ENCODE data around the gene RAP1GAP. TPM values are rescaled to one million over a fixed set of nuclear protein-coding genes. Genes with fewer than 3 reads are reported as not detected.

The RAP1GAP gene
- total RNA-seq, 1 experiment from 2014 or later, result 8.4 TPM

- no peak for DNase-seq
- Histone ChIP-seq H3K27ac (no peak overlapping the region), H3K27me3 (no peaks in the 10 kb centered on the region), H3K9me3 (replicated peaks) (no peaks in the 10 kb centered on the region), H3K4me3 (no peak overlapping the region), H3K36me3 (no peaks in the 10 kb centered on the region), H3K4me1 (peaks cover 37% of the 10 kb centered on the region)
Observed at GRCh38 chr1:21622466-21623315, 46.5 kb downstream of the RAP1GAP start.

DNA sequence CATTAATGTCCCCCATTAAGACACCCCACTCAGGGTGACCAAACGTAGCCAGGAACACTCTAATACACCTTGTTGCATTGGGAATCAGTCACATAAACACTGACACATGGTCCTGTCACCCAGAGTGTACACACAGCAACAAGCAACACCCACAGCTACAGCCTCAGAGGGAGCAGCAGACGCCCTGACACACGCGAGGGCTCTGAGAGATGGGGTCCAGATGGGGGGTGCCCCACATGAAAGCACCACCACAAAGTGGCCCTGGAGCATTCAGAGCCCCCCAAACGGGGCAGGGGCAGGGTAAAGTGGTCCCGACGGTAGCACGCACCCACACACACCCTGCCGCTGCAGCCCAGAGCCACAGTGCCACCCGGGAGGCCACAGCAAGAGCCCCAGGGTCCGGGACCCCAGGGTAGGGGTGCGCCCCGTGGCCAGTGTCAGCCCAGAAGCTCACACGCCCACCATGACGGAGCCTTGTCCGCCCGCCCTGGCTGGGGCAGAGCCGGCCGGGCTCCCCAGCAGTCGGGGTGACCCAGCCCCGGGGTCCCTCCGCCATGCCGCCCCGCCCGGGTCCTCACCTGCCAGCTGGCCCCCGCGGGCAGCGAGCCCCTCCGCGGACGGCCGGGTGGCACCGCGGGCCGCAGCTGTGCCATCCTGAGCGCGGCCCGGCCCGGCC, 47.3 kb downstream of the RAP1GAP start:
- H3K27ac ChIP-seq, result no peak overlapping the region
- no peaks in the 10 kb centered on the region for H3K27me3 ChIP-seq
- peaks cover 34% of the 10 kb centered on the region for H3K4me1 ChIP-seq
- no peak overlapping the region for H3K4me3 ChIP-seq
- no peak for DNase-seq
- no peaks in the 10 kb centered on the region for H3K9me3 ChIP-seq (replicated peaks)
- H3K36me3 ChIP-seq, result no peaks in the 10 kb centered on the region

DNA sequence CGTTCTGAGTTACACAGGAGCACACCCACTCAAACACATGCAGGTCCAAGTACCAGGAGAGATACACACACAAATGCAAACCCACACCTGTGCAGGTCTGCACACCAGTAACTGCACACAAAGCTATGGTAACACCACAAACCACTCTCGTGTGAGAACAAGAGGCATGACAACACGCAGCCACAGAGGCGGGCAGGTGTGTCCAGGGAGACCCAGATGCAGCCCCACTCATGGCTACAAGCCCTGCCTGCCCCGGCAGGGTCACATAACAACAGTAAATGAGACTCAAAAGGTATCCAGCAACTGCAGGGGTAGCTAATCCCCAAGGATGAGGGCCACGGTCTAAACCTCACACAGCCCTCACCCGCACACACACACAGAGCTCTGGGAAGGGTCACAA, 48.1 kb downstream of the RAP1GAP start:
- no peak for DNase-seq
- peaks cover 27% of the 10 kb centered on the region for H3K4me1 ChIP-seq
- H3K27ac ChIP-seq, result no peak overlapping the region
- H3K9me3 ChIP-seq (replicated peaks), result no peaks in the 10 kb centered on the region
- no peaks in the 10 kb centered on the region for H3K36me3 ChIP-seq
- no peaks in the 10 kb centered on the region for H3K27me3 ChIP-seq
- no peak overlapping the region for H3K4me3 ChIP-seq

DNA sequence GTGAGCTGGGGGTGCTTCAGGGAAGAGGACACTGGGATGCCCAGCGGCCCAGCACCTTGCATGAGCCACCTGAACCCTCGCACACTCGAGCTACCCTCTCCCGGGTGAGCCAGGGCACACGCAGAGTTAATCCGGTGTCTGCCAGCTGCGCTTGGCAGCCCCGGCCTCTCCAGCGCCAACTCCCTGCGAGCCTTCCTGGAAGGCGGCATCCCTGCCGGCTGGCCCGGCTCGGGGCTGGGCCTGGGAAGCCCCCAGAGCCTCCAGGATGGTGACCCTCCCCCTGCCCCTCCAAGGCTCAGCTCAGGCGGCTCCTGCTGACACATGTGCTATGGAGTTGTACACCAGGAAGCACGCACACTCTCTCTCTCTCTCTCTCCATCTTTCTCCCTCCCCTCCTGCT, 48.7 kb downstream of the RAP1GAP start:
- Histone ChIP-seq H3K36me3 (no peaks in the 10 kb centered on the region), H3K4me3 (no peak overlapping the region), H3K4me1 (peaks cover 26% of the 10 kb centered on the region), H3K27me3 (no peaks in the 10 kb centered on the region), H3K27ac (no peak overlapping the region), H3K9me3 (replicated peaks) (no peaks in the 10 kb centered on the region)
- no peak for DNase-seq

- Histone ChIP-seq H3K27me3 (no peaks in the 10 kb centered on the region), H3K27ac (no peak overlapping the region), H3K4me3 (no peak overlapping the region), H3K4me1 (peaks cover 26% of the 10 kb centered on the region), H3K9me3 (replicated peaks) (no peaks in the 10 kb centered on the region), H3K36me3 (no peaks in the 10 kb centered on the region)
- DNase-seq, result no peak
Observed at GRCh38 chr1:21620011-21620410, 49.1 kb downstream of the RAP1GAP start.

- no peaks in the 10 kb centered on the region for H3K36me3 ChIP-seq
- no peak for DNase-seq
- no peaks in the 10 kb centered on the region for H3K27me3 ChIP-seq
- no peaks in the 10 kb centered on the region for H3K9me3 ChIP-seq (replicated peaks)
- peaks cover 26% of the 10 kb centered on the region for H3K4me1 ChIP-seq
- H3K4me3 ChIP-seq, result peak overlapping the region; percentile 45
- no peak overlapping the region; the same call in 1 of the 2 replicates for H3K27ac ChIP-seq
Observed at GRCh38 chr1:21619375-21619947, 49.7 kb downstream of the RAP1GAP start.

DNA sequence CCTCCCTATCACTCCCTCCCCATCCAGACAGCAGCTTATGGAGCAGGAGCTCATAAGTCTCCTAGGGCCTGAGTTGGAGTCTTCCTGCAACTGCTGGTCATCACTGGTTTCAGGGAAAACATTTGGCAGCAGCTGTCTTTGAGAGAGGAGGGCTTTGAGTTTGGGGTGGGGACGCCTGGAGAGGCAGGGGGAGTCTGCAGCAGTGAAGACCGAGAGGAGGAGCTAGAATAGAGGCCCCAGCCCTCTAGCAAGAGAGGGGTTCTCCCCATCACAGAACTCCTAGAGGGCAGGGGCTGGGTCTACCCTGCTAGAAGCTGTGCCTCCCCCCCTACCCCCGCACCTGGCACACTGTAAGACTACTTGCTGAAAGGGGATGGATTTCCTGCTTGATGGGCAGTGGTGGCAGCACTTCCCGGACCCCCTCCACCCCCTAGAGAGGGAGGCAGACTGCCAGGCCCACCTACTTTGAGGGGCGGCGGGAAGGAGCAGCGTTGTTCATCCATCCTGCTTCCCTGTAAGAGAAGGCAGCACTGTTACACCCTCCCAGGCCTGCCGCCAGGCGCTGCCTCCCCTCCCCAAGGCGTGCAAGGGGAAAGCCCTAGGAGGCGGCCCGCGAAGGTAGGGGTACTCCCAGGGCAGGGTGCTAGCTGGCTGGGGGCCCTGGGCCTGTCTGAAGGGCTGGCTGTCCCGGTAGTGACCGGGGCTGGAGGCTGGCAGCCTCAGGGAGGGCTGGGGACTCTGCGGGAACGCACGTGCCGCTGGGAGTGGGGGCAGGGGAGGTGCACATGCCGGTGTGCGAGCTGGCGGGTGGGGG, 50.4 kb downstream of the RAP1GAP start:
- Histone ChIP-seq H3K27ac (peak overlapping the region; percentile 38; the same call in 1 of the 2 replicates), H3K27me3 (no peaks in the 10 kb centered on the region), H3K9me3 (replicated peaks) (no peaks in the 10 kb centered on the region), H3K4me3 (peak overlapping the region; percentile 45), H3K4me1 (peaks cover 23% of the 10 kb centered on the region), H3K36me3 (no peaks in the 10 kb centered on the region)
- peak; percentile 69 to 77 for DNase-seq

GRCh38 chr1:21618059-21618458, 51.1 kb downstream of the RAP1GAP start:
- Histone ChIP-seq H3K4me1 (peaks cover 16% of the 10 kb centered on the region), H3K36me3 (no peaks in the 10 kb centered on the region), H3K27ac (no peak overlapping the region; the same call in 1 of the 2 replicates), H3K4me3 (no peak overlapping the region), H3K27me3 (no peaks in the 10 kb centered on the region), H3K9me3 (replicated peaks) (no peaks in the 10 kb centered on the region)
- DNase-seq, result no peak

- no peak for DNase-seq
- H3K9me3 ChIP-seq (replicated peaks), result no peaks in the 10 kb centered on the region
- no peaks in the 10 kb centered on the region for H3K36me3 ChIP-seq
- H3K4me3 ChIP-seq, result no peak overlapping the region
- H3K27me3 ChIP-seq, result no peaks in the 10 kb centered on the region
- no peak overlapping the region for H3K27ac ChIP-seq
- peaks cover 13% of the 10 kb centered on the region; the same call in 1 of the 2 replicates for H3K4me1 ChIP-seq
Observed at GRCh38 chr1:21617126-21617738, 51.9 kb downstream of the RAP1GAP start.

DNA sequence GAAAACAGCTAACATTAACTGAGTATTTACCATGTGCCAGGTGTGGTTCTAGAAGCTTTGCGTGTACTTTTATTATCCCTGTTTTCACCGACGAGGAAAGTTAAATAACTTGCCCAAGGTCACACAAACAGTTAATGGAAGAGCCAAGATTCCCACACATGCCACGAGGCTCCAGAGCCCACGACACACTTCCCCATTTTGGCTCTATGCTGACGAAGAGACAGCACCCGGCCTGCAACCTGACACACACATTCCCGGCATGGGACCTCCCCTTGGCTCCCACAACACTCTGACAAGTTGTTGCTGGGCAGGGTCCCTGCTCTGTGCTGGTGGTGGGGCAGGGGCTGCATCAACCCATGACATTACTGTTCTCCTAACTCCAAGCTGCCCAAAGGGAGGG, 52.8 kb downstream of the RAP1GAP start:
- H3K27me3 ChIP-seq, result no peaks in the 10 kb centered on the region
- no peak overlapping the region for H3K4me3 ChIP-seq
- peaks cover 13% of the 10 kb centered on the region; the same call in 1 of the 2 replicates for H3K4me1 ChIP-seq
- DNase-seq, result no peak
- no peak overlapping the region for H3K27ac ChIP-seq
- H3K9me3 ChIP-seq (replicated peaks), result no peaks in the 10 kb centered on the region
- H3K36me3 ChIP-seq, result no peaks in the 10 kb centered on the region

DNA sequence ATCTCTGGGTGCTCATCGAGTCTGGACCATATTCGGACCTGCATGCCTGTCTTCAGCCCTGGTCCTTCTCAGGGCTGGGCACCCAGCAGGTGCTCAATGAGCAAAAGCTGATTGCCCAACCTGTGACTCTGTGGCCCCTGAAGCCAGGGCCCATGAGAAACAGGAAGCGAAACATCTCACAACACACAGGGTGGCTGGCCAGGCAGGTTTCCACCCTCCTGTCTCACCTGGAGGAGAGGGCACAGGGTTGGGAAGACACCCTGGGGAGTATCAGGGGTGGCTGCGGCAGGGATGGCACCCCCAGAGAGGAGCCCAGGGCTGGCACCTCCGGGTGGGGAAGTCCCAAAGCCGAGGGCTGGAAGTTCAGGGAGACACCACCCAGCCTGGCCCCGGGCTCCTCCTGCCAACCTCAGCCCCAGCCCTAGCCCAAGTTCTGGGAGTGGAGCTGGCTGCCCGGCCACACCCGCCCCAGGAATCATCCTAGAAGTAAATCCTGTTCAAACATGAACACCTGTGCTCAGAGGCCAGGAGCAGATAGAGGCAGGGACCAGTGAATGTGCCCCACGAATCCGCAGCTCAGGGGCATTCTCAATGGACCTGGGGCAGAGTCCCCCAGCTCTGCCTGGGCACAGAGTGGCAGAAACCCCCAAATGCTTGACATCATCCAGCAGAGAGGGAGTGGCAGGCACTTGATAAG, 54.6 kb downstream of the RAP1GAP start:
- Histone ChIP-seq H3K27me3 (no peaks in the 10 kb centered on the region), H3K4me1 (peaks cover 13% of the 10 kb centered on the region; the same call in 1 of the 2 replicates), H3K4me3 (no peak overlapping the region), H3K27ac (no peak overlapping the region), H3K36me3 (no peaks in the 10 kb centered on the region), H3K9me3 (replicated peaks) (no peaks in the 10 kb centered on the region)
- no peak for DNase-seq

GRCh38 chr1:21613072-21613867, 55.9 kb downstream of the RAP1GAP start:
- no peaks in the 10 kb centered on the region for H3K27me3 ChIP-seq
- no peaks in the 10 kb centered on the region for H3K36me3 ChIP-seq
- H3K4me1 ChIP-seq, result peaks cover 4% of the 10 kb centered on the region; the same call in 1 of the 2 replicates
- H3K27ac ChIP-seq, result no peak overlapping the region
- no peak for DNase-seq
- no peaks in the 10 kb centered on the region for H3K9me3 ChIP-seq (replicated peaks)
- H3K4me3 ChIP-seq, result no peak overlapping the region

DNA sequence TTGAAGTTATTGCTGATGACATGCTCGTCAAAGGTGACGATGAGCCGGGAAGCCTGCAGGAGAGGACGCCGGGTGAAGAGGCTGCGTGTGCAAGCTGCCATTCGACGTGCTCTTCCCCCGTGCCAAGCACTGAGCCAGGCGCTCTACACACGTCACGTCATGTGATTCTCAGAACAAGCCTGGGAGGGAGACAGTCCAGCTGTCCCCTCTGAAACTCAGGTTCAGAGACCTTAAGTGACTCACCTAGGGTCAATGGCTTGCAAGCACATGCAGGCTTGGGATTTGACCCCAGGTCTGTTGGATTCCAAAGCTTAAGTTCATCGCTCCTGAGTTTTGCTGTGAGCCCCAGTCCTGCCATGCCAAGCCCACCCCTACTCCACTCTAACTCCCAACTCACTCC, 57.1 kb downstream of the RAP1GAP start:
- Histone ChIP-seq H3K4me3 (no peak overlapping the region), H3K9me3 (replicated peaks) (no peaks in the 10 kb centered on the region), H3K4me1 (no peaks in the 10 kb centered on the region), H3K36me3 (no peaks in the 10 kb centered on the region), H3K27ac (no peak overlapping the region), H3K27me3 (no peaks in the 10 kb centered on the region)
- DNase-seq, result no peak
